GM10266 (cell line): ENCODE results near the gene CXCL12.

Experiments used
- DNase-seq: peaks from one replicate; pipeline ENCODE4 v3.0.0; 2012; ENCODE audit errors: extremely low spot score
- TF ChIP-seq, protein P1 (sequence below): IDR thresholded peaks from 2 replicates; pipeline ENCODE4 v1.5.1; 2012; ENCODE audit warnings: mild to moderate bottlenecking, low read depth; ENCODE audit not compliant: control insufficient read depth, insufficient read depth; ENCODE audit errors: missing control alignments

Gene CXCL12

DNA sequence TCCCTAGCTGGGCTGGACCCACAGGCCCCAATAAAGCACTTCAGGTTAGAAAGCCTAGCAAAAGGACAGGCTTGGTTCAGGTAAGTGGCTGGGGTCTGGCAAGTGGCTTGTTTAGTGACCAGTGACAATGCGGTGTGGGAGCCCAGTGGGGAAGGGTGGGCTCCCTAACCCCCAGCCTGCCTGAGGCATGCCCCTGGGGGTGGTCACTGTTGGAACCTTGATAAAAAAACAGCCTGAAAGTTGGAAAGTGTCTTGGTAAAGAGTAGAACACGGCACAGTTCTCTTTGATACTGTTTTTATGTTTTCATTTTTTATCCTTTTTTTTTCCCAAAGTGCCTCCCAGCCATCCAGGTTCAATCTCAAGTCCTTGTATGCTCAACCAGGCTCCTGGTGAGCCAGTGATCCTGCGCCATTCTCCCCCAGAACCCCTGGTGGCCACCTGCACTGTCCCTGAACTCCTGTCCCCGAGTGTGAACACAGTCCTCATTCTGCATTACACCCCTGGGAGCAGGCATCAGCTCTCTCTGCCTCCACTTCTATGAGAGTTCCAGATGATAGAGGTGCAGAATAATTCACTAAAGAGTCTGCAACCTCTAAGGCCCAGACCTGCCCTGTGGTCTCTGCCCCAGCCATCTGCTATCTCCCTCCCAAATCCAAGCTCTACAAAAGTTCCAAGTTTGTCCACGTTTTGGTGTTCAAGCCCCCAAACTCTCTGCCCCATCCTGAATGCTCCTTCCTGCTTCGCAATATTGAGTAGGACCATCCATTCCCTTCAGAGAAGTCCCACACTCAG is 15.0 kb upstream of the CXCL12 start:
- DNase-seq = no peak
- TF ChIP-seq, protein P1, sequence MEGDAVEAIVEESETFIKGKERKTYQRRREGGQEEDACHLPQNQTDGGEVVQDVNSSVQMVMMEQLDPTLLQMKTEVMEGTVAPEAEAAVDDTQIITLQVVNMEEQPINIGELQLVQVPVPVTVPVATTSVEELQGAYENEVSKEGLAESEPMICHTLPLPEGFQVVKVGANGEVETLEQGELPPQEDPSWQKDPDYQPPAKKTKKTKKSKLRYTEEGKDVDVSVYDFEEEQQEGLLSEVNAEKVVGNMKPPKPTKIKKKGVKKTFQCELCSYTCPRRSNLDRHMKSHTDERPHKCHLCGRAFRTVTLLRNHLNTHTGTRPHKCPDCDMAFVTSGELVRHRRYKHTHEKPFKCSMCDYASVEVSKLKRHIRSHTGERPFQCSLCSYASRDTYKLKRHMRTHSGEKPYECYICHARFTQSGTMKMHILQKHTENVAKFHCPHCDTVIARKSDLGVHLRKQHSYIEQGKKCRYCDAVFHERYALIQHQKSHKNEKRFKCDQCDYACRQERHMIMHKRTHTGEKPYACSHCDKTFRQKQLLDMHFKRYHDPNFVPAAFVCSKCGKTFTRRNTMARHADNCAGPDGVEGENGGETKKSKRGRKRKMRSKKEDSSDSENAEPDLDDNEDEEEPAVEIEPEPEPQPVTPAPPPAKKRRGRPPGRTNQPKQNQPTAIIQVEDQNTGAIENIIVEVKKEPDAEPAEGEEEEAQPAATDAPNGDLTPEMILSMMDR = no peak

DNA sequence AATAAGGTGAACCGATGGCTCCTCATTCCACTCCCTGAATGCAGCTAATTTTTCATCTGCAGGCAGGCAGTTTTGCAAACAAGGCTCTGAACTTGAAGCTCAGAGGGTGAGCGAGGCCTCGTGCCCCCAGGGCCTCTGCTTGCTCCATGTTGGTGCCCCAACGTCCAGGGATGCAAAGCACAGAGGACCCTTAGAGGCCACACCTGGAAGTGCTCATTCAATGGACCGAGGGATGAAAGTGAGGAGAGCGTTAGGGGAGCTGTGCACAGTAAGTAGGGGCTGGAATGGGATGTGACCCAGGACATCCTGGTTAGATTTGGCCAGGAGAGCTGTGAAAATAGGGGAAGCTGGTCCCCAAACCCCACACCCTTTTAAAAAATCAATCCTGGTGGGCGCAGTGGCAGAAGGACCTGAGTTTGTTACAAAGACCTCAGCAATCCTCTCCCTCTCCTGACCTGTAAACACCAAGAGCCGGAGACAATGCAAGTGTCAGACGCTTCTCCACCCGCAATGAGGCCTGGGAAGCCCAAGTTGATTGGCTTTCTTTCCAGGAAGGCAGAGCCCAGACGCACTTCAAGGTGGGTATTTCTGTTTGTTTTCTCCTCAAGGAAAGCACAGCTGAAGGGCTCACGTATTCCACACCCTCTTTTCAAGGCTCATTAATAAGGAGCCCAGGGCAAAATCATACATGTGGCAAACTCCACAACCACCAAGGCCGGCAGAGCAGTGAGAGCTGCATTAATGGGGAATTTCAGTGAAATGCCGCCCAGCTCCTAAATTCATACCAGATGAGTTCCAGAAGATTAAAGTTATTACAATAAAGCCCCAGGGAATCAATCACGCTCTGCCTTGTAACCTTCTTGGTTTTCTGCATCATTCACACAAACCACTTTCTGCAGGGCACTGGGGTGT is 14.1 kb upstream of the CXCL12 start:
- DNase-seq = no peak
- TF ChIP-seq, protein P1 = no peak

DNA sequence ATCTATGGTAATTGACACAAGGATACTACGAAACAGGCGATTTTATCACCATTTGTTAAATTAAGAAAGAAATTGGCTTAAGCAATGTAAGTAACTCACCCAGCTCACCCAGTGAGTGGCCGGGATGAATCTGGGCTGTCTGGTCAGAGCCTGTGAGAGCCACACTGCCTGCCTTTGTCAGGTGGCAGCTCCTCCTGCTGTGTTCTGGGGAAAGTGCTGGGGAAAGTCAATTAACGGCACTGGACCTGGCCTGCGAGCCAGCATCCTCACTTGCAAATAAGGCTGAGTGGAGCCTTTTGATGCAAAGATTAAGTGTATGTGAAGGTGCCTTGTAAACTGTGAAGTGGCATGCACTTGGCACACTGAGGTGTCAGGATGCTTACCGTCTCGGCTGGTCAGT is 13.4 kb upstream of the CXCL12 start:
- DNase-seq = no peak
- TF ChIP-seq, protein P1 = no peak

DNA sequence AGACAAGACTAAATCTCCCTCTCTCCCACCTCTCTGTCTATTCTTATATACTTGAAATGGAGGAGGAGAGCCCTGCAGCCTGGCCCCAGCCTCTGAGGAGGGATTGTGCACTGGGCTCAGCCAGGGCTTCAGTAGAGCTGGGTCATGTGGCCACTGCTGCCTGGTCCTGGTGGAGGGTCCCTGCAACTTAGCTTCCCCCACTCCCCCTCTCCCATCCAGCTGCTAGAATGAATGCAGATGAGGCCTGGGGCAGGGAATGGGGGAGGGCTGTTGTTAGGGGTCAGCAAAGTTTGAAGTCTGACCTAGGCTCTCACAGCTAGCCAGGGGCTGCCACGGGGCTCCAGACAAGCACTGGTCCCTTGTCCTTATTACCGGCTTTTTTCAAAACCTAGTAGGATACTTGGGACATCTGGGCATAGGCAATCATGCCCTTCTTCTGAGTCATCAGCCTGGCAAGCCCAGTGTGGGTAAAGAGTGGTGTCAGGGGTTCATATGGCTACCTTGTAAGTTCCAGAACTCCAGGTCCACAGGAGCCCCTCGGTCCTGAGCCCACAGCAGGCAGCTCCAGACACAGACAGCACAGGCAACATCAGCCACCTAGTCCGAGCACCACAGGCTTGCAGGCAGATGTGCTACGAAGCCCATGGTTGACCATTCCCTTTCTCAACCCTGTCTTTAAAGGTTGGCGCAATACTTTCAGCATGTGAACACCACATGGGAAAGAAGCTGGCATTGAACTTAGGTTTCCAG is 12.8 kb upstream of the CXCL12 start:
- TF ChIP-seq, protein P1 = no peak
- no peak for DNase-seq

DNA sequence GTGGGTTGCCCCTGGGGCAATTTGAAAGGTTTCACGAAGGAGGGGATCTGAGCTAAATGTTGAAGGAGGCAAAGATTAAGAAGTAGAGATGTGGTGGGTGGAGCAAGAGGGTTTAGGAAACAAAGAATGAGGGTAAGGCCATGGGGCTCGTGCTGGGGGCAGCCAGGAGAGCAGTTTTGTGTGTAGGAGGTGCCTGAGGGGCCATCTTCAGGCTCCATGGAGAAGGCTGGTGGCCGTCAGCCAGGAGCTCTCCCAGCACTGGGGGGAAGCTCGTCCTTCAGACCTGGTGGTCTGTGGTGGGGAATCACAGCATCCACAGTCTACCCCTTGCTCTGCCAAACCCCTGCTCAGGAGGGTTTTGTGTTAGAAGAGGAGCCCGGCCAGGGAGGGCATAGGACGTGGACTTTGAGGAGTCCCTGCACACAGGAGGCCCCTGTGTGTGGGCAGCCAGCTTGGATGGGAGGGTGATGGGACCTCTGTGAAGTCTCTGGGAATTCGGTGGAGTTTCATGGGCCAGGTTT is 11.8 kb upstream of the CXCL12 start:
- no peak for DNase-seq
- TF ChIP-seq, protein P1 = no peak

DNA sequence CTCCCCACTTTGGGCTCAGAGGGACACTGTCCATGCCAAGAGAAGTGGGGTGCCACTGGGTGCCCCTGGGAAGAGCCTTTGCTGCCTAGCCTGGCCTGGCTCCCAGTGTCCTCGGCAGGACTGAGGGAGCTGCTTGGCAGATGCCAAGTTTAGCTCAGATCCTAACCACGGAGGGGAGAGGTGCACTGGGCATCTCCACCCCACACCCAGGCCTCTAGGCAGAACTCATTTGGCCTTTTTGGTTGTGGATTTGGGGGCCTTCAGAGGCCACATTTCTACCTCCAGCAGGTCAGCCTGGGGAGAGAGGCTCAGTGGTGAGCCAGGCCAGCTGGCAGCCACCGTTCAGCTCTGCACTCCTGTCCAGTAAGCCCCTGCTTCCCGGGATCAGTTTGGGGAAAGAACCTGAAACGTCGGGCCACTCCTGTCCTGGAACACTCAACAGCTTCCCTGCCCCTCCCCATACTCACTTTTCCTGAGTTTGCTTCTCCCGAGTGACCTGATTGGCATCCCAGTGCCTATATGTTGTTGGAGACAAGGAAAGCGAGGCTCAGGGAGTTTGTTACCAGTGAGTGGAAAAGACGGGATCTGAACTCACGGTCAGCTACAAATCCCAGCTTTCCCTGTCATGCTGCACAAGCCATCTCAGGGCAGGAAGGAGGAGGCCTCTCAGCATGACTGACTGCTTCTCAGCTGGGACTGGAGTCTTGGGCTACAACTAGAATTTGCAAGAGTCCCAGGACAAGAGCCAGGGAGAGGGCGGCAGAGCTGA is 11.2 kb upstream of the CXCL12 start:
- DNase-seq = no peak

More for the DNA sequence above, 11.2 kb upstream of the CXCL12 start:
- TF ChIP-seq, protein P1 = no peak
